Right forelimb (tissue), 1 donor: Measurements from ENCODE around the gene NRG3.
"Not testable (repeated sequence)": the region's sequence is repeated elsewhere in the genome, so short reads cannot be mapped to it uniquely, and the experiment has no call there.

Experiments
- DNase-seq: peaks from one replicate; pipeline ENCODE4 v3.0.0-alpha.2; 2018

The NRG3 gene

GRCh38 chr10:82949816-82950575, 1075.0 kb downstream of the NRG3 start:
- no peak for DNase-seq

- no peak for DNase-seq
Measured at GRCh38 chr10:82953331-82953730, 1078.3 kb downstream of the NRG3 start.

- no peak for DNase-seq
Measured at GRCh38 chr10:82953909-82954308, 1078.9 kb downstream of the NRG3 start.

- not testable (repeated sequence) for DNase-seq
Measured at GRCh38 chr10:82960421-82961060, 1085.5 kb downstream of the NRG3 start.

- no peak for DNase-seq
Measured at GRCh38 chr10:82961864-82962263, 1086.9 kb downstream of the NRG3 start.

GRCh38 chr10:82966130-82966529, 1091.1 kb downstream of the NRG3 start:
- no peak for DNase-seq

- no peak for DNase-seq
Measured at GRCh38 chr10:82968533-82968932, 1093.5 kb downstream of the NRG3 start.

- no peak for DNase-seq
Measured at GRCh38 chr10:82969405-82969804, 1094.4 kb downstream of the NRG3 start.

GRCh38 chr10:82980321-82980720, 1105.3 kb downstream of the NRG3 start:
- DNase-seq = no peak

GRCh38 chr10:82981137-82981723, 1106.2 kb downstream of the NRG3 start:
- DNase-seq = no peak

GRCh38 chr10:82982110-82982608, 1107.2 kb downstream of the NRG3 start:
- DNase-seq = no peak

- DNase-seq = no peak
Measured at GRCh38 chr10:82986216-82986615, 1111.2 kb downstream of the NRG3 start.

- not testable (repeated sequence) for DNase-seq
Measured at GRCh38 chr10:83006479-83006878, 1131.5 kb downstream of the NRG3 start.

GRCh38 chr10:83007510-83007909, 1132.5 kb downstream of the NRG3 start:
- no peak for DNase-seq

GRCh38 chr10:83012866-83013265, 1137.9 kb downstream of the NRG3 start:
- no peak for DNase-seq

GRCh38 chr10:83017076-83017867, 1142.3 kb downstream of the NRG3 start:
- no peak for DNase-seq

GRCh38 chr10:83023662-83024061, 1148.7 kb downstream of the NRG3 start:
- DNase-seq = no peak
